GM21360 (cell line): ENCODE measurements around the gene BCKDHB.
"Not testable (repeated sequence)": the region's sequence is repeated elsewhere in the genome, so short reads cannot be mapped to it uniquely, and the experiment has no call there.

ENCODE experiments used
- ATAC-seq: cut with Tn5 transposase; IDR thresholded peaks from one replicate; pipeline ENCODE4 v1.9.1; 2021; ENCODE audit warnings: mild to moderate bottlenecking, moderate library complexity; ENCODE audit not compliant: unreplicated experiment

The BCKDHB gene

GRCh38 chr6:80106418-80107235, at the start of gene BCKDHB:
Gene BCKDHB, plus strand, starts transcription at chr6:80106671. Its CDS starts 23 bp downstream, at chr6:80106694.
- ATAC-seq: peak; percentile 98

- ATAC-seq: no peak
These were observed 45.7 kb upstream of the BCKDHB start for GRCh38 chr6:80060774-80061173.

GRCh38 chr6:80068146-80068545, 38.3 kb upstream of the BCKDHB start:
- ATAC-seq: not testable (repeated sequence)

GRCh38 chr6:80070431-80070830, 36.0 kb upstream of the BCKDHB start:
- not testable (repeated sequence) for ATAC-seq

- ATAC-seq: no peak
These were observed 29.4 kb upstream of the BCKDHB start for GRCh38 chr6:80077067-80077466.

- ATAC-seq: no peak
These were observed 17.8 kb upstream of the BCKDHB start for GRCh38 chr6:80088637-80089036.

- ATAC-seq: no peak
These were observed 15.0 kb upstream of the BCKDHB start for GRCh38 chr6:80091506-80091905.

GRCh38 chr6:80094017-80094416, 12.5 kb upstream of the BCKDHB start:
- peak; percentile 71 for ATAC-seq

- ATAC-seq: no peak
These were observed 10.9 kb upstream of the BCKDHB start for GRCh38 chr6:80095600-80095999.

GRCh38 chr6:80098392-80098791, 8.1 kb upstream of the BCKDHB start:
- ATAC-seq: no peak

GRCh38 chr6:80104520-80104919, 2.0 kb upstream of the BCKDHB start:
- no peak for ATAC-seq

GRCh38 chr6:80105972-80106417, 476 bp upstream of the BCKDHB start:
- no peak for ATAC-seq

GRCh38 chr6:80122576-80122975, 16.1 kb downstream of the BCKDHB start:
- not testable (repeated sequence) for ATAC-seq

GRCh38 chr6:80126657-80127345, 20.3 kb downstream of the BCKDHB start:
- no peak for ATAC-seq

- ATAC-seq: no peak
These were observed 23.0 kb downstream of the BCKDHB start for GRCh38 chr6:80129485-80129884.

GRCh38 chr6:80133020-80133419, 26.5 kb downstream of the BCKDHB start:
- no peak for ATAC-seq

GRCh38 chr6:80134065-80134464, 27.6 kb downstream of the BCKDHB start:
- ATAC-seq: no peak

- ATAC-seq: no peak
These were observed 36.1 kb downstream of the BCKDHB start for GRCh38 chr6:80142586-80142985.

GRCh38 chr6:80143419-80143937, 37.0 kb downstream of the BCKDHB start:
- ATAC-seq: no peak

GRCh38 chr6:80144753-80145315, 38.4 kb downstream of the BCKDHB start:
- no peak for ATAC-seq

GRCh38 chr6:80145509-80145908, 39.0 kb downstream of the BCKDHB start:
- no peak for ATAC-seq

GRCh38 chr6:80145921-80146320, 39.5 kb downstream of the BCKDHB start:
- no peak for ATAC-seq
